HEK293 (cell line): Measurements from ENCODE around the gene SLC38A8.

Experiments
- CTCF ChIP-seq: fragments of 450-650 bp; formaldehyde crosslinking; IDR thresholded peaks from 2 replicates; pipeline ENCODE4 v1.5.1; 2016; ENCODE audit warnings: missing biosample characterization, missing genetic modification characterization
- MZF1 ChIP-seq: fragments of 450-650 bp; formaldehyde crosslinking; IDR thresholded peaks from 2 replicates; pipeline ENCODE4 v1.5.1; 2017; ENCODE audit warnings: missing biosample characterization, missing genetic modification characterization, borderline replicate concordance
- RBAK ChIP-seq: fragments of 450-650 bp; formaldehyde crosslinking; IDR thresholded peaks from 2 replicates; pipeline ENCODE4 v1.5.1; 2016; ENCODE audit warnings: missing biosample characterization, missing genetic modification characterization
- ZIC2 ChIP-seq: fragments of 450-650 bp; formaldehyde crosslinking; IDR thresholded peaks from 2 replicates; pipeline ENCODE4 v1.5.1; 2016; ENCODE audit warnings: missing biosample characterization, missing genetic modification characterization
- ZNF23 ChIP-seq: fragments of 450-650 bp; formaldehyde crosslinking; IDR thresholded peaks from 2 replicates; pipeline ENCODE4 v1.5.1; 2016; ENCODE audit warnings: missing biosample characterization, missing genetic modification characterization, borderline replicate concordance
- ZNF24 ChIP-seq: fragments of 450-650 bp; formaldehyde crosslinking; IDR thresholded peaks from 2 replicates; pipeline ENCODE4 v1.5.1; 2016; ENCODE audit warnings: missing biosample characterization, missing genetic modification characterization
- TF ChIP-seq, protein P1 (sequence below): fragments of 450-650 bp; formaldehyde crosslinking; IDR thresholded peaks from 2 replicates; pipeline ENCODE4; 2016; ENCODE audit warnings: missing biosample characterization, missing genetic modification characterization

GRCh38 chr16:84049403-84050060 lies 6.9 kb upstream of the SLC38A8 start:
- TF ChIP-seq RBAK (tag by site-specific recombination), result no peak
- no peak for TF ChIP-seq ZNF24 (tag by site-specific recombination)
- no peak for TF ChIP-seq ZNF23
- TF ChIP-seq, protein P1, sequence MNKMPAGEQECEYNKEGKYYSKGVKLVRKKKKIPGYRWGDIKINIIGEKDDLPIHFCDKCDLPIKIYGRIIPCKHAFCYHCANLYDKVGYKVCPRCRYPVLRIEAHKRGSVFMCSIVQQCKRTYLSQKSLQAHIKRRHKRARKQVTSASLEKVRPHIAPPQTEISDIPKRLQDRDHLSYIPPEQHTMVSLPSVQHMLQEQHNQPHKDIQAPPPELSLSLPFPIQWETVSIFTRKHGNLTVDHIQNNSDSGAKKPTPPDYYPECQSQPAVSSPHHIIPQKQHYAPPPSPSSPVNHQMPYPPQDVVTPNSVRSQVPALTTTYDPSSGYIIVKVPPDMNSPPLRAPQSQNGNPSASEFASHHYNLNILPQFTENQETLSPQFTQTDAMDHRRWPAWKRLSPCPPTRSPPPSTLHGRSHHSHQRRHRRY (tag by site-specific recombination), result no peak
- no peak for TF ChIP-seq ZIC2 (tag by site-specific recombination)
- TF ChIP-seq MZF1 (tag by site-specific recombination), result no peak
- no peak for TF ChIP-seq CTCF
